NCI-H2029 treated with DMSO at 0.1 percent for 48 hours (cell line): ENCODE results near the gene U2AF2.

ENCODE experiments used
- DNase-seq: peaks from one replicate; lab custom pipeline; 2025; lab: John Stamatoyannopoulos, UW

The U2AF2 gene

GRCh38 chr19:55690769-55691545, 36.1 kb downstream of the U2AF2 start:
- DNase-seq, result no peak

- DNase-seq, result no peak
Measured at GRCh38 chr19:55691561-55692481, 37.0 kb downstream of the U2AF2 start.

GRCh38 chr19:55692681-55693081, 37.8 kb downstream of the U2AF2 start:
- no peak for DNase-seq

DNA sequence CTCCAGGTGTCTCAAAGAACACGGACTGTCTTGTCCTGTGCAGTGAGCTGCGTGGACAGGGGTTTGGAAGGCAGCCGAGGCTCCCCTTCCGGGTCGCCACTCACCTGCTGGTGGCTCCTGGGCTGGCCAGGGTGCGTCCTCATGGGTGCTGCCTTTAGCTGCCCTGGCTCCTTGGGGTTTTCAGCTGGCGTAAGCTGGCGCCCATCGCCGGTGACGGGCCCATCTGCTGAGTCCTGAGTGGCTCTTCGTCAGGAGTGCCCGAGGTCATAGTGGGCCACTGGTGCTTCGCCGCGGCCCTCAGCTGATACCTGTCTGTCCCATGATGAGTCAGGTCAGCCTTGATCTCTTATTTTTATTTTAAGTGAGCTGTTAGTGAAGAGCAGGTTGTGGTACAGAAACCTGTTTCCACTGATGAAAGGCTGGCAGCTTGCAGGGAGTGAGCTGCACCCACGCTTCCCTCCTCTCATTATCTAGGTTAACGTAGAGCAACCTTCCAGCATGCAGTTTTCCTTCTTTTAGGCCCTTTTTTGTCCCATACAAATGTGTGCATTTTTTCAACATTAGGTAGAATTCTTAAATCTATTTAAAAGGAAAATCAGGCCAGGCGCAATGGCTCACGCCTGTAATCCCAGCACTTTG, 38.6 kb downstream of the U2AF2 start:
- DNase-seq, result no peak

GRCh38 chr19:55694241-55694655, 39.4 kb downstream of the U2AF2 start:
- no peak for DNase-seq

DNA sequence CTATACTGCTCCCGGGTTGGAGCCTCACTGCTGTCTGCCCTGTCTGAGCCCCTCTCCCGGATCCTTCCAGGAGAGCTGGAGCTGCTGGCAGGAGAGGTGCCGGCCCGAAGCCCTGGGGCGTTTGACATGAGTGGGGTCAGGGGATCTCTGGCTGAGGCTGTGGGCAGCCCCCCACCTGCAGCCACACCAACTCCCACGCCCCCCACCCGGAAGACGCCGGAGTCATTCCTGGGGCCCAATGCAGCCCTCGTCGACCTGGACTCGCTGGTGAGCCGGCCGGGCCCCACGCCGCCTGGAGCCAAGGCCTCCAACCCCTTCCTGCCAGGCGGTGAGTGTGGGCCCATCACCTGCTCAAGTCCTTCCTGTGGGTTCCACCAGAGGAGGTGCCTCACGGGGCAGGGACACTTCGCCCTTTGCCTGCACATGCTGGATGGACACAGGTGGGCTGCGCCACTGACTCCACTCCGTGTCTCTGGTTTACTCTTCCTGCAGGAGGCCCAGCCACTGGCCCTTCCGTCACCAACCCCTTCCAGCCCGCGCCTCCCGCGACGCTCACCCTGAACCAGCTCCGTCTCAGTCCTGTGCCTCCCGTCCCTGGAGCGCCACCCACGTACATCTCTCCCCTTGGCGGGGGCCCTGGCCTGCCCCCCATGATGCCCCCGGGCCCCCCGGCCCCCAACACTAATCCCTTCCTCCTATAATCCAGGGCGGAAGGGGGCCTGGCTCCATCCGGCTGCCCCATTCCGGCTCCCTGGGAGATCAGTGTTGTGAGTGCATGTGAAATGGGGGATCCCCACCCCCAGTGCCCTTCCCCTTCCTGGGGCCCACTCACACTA, 40.0 kb downstream of the U2AF2 start:
- no peak for DNase-seq

- no peak for DNase-seq
Measured at GRCh38 chr19:55695511-55696290, 40.9 kb downstream of the U2AF2 start.

DNA sequence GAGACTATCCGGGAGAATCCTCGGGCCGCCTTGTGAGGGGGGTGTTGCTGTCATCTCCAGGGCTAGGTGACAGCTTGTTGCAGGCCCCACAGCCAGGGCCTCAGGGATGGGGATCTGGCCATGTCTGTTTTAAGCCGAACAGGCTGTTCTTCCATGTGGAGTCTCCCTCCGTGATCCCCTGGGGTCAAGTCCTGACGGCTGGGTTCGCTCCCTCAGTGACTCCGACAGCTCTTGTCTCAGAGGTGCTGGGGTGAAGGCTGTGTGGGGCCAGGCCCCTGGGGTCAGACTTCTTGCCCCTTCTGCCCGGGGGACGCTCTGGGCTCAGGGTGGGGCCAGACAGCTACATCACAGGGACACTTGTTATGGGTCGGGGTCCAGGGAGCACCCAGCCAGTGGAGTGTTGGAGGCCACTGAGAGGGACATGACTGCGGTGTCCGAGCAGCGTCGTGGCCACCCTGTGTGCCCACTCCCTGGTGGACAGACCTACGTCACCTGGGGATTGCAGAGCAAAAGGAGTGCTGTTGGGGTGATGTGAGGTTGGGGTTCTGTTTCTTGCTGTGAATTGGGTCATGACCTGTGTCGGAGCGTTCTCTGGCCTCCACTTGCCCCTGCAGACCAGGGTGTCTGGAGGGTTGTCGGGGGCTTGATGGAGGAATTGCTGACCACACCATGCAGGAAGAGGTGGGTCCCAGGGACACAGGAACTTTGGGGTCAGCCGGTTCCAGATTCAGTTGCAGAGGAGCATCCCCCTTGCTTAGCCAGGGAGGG, 41.6 kb downstream of the U2AF2 start:
- no peak for DNase-seq

GRCh38 chr19:55697069-55697440, 42.2 kb downstream of the U2AF2 start:
- DNase-seq, result no peak

- no peak for DNase-seq
Measured at GRCh38 chr19:55697698-55698097, 42.9 kb downstream of the U2AF2 start.

DNA sequence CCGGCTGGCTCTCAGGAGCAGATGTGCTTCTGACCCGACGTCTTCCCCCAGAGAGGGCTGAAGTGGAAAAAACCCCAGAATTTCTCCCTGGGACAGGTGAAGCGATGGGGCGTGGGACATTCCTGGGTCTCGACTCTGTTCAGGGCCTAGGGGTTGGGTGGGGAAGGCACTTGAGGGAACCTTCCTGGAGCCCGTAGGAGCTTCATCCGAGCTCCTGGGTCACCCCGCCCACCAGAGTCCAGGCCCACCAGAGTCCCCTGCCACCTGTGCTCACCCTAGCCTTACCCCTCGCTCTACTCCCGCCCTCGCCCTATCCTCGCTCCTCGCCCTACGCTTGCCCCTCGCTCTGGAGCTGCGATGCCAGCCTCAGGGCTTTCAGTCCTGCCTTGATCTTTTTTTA, 43.4 kb downstream of the U2AF2 start:
- DNase-seq, result no peak

- no peak for DNase-seq
Measured at GRCh38 chr19:55699221-55699620, 44.4 kb downstream of the U2AF2 start.

DNA sequence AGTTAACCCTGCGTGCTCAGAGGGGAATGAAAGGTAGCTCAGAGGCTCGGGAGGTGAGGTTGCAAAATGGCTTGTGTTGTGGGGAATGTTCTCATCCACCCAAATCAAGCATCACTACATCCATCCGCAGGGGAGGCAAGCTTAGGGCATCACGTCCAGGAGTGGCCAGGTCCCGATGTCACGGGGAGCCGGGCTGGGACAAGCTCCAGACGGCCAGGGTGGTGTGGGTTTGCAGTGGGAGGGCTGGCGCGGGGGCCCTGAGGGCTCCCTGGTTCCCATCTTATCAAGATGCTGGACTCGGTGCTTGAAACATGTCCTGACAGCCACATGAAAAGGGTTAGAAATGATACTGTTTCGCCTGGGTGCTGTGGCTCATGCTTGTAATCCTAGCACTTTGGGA, 46.0 kb downstream of the U2AF2 start:
- no peak for DNase-seq

GRCh38 chr19:55702131-55702627, 47.3 kb downstream of the U2AF2 start:
- DNase-seq, result no peak

DNA sequence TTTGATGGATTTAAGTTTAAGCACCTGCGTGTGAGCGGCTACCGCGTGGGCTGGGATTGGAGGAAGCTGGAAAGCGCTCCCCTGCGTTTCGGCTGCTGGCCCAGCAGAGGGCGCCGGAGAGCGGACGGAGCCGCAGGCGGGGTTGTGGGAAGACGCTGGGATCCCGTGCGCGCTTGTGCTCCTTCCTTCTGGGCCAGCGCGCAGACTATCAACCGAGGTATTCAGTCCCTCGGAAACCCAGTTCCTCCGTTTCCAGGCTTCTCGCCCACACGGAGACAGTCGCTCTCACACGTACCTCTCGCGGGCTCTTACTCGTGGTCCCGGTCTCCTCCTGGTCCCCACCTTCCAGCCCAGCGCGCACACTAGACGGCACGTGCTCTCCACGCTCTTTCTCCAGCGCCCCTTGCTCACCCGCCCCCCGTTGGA, 49.0 kb downstream of the U2AF2 start:
- DNase-seq, result no peak

DNA sequence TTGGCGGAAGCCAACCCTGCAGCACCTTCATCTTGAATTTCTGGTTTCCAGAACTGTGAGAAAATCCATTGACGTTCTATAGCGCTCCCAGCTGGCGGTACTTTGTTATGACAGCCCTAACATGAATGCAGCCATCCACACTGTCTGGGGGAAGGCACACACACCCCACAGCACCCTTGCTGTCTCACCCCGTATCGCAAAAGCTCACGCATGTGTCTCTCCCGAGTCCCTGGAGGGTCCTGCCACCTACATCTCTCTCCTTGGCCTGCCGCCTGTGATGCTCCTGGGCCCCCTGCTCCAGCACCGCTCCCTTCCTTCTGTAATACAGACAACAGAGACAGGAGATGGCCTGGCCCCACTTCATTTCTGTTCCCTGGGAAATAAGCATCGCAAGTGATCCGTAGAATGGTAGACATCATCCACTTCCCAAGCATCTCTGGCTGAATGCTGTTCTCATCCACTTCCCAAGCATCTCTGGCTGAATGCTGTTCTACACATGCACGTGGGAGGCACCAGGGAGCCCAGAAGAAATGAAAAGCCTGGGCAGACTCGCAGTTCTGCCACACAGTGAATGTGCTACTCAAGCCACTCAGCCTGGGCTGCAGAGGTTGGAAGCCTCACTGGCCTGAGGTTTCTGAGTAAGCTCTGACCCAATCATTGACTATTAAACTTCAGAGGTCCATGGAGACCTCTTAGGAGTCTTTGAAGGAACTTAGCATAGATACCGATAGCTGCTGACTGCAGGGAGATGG, 49.8 kb downstream of the U2AF2 start:
- no peak for DNase-seq

GRCh38 chr19:55705972-55706371, 51.1 kb downstream of the U2AF2 start:
- DNase-seq, result no peak

DNA sequence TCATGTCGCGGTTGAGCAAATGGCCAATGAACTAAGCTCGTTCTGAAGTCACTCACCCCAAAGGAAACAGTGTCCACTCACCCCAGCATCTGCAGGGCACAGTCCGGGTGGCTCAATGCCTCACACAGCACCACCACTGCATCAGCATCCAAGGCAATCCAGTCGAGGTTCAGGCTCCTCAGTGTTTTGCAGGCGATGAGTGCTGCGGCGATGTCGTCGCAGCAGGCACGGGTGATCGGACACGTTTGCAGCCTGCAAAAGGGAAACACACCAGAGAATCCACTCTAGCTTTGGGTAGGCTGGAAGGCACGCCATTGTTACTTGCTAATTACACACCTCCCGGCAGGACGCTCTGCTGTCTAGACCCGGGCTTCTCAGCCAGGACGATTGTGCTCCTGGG, 56.9 kb downstream of the U2AF2 start:
- DNase-seq, result no peak
